OCI-LY7 (cell line): ENCODE measurements around the gene ADRB1.

Source experiments
- CTCF ChIP-seq: fragments of 200-600 bp; sonication (generic); conservative IDR thresholded peaks from 2 replicates; pipeline ENCODE4 v1.5.1; 2014; ENCODE audit warnings: mild to moderate bottlenecking, antibody characterized with exemption, low read length, moderate library complexity, mixed read lengths
- EZH2phosphoT487 ChIP-seq: fragments of 200-600 bp; sonication (generic); IDR thresholded peaks from 2 replicates; pipeline ENCODE4 v1.6.1; 2018; ENCODE audit warnings: low read depth, borderline replicate concordance, mild to moderate bottlenecking, mixed run types, antibody characterized with exemption, low read length, moderate library complexity, mixed read lengths

GRCh38 chr10:113999531-113999930 lies 44.1 kb upstream of the ADRB1 start:
- TF ChIP-seq CTCF (no peak), EZH2phosphoT487 (no peak)
